ENCODE measurements around the gene NKX2-2. TPM values are rescaled to one million over a fixed set of nuclear protein-coding genes. Genes with fewer than 3 reads are reported as not detected.
A peak's percentile ranks its signal among the peaks of the same experiment; 100 is the strongest.
"Not testable (repeated sequence)": the region's sequence is repeated elsewhere in the genome, so short reads cannot be mapped to it uniquely, and the experiment has no call there.

NKX2-2 gene
- total RNA-seq, 2 experiments from 2014 or later: not detected

GRCh38 chr20:21505810-21506530, 7.9 kb downstream of the NKX2-2 start:
- Mint-ChIP-seq H3K9me3 (no peaks in the 10 kb centered on the region), H3K27me3 (peaks cover 61% of the 10 kb centered on the region), H3K27ac (no peak overlapping the region), H3K4me3 (peak overlapping the region; percentile 68), H3K4me1 (peaks cover 22% of the 10 kb centered on the region), H3K36me3 (no peaks in the 10 kb centered on the region)
- peak; percentile 81 for DNase-seq

DNA sequence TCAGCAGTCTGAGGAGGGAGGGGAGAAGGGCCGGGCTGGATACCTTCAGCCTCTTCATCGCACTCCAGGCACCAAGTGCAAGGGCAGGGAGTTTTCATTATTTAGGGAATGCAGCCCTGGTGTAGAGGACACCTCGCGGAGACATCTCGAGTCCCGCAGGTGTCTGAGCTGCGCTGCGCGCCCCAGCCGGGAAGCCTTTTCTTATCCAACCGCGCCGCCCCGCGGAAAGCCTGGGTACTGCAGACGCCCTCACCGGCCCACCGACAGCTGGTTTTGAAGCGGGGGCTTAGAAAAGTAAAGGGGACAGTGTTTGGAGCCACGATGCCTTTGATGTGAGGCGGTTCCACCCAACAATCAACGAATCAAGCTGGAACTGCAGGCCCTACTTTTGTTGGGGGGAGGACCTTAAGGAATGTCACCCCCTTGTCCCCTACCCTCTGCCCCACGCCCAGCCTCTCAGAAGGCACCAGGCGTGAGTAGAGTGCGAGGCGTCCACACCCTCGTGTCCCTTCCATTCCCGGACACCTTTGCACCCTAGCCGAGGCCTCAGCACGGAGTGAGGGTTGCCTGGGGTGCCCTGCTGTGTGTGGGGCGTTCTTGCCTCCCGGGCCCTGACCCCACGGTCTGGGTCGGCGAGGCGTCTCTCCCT, 8.6 kb downstream of the NKX2-2 start:
- H3K4me1 Mint-ChIP-seq: peaks cover 20% of the 10 kb centered on the region
- peak; percentile 80 for DNase-seq
- peaks cover 56% of the 10 kb centered on the region for H3K27me3 Mint-ChIP-seq
- H3K27ac Mint-ChIP-seq: no peak overlapping the region
- H3K36me3 Mint-ChIP-seq: no peaks in the 10 kb centered on the region
- no peaks in the 10 kb centered on the region for H3K9me3 Mint-ChIP-seq
- peak overlapping the region; percentile 37 for H3K4me3 Mint-ChIP-seq

DNA sequence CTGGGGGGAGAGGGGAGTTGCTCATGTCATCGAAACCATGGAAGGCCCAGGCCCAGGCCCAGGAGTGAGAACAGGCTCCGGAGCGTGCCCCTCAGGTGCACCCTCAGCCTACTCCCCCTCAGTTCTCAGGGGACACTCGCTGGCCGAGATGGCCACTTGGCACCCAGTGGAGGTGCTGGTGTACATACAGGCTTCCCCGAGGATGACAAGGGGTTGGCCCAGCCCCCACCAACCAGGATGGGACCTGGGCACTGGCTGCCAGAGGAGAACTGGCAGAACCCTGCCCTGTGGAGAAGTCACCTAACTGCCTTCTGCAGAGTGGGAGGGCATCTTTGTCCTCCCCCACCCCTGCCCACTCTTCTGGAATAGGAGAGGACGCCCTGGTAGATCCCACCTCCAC, 9.5 kb downstream of the NKX2-2 start:
- no peak overlapping the region for H3K4me3 Mint-ChIP-seq
- no peaks in the 10 kb centered on the region for H3K36me3 Mint-ChIP-seq
- H3K27me3 Mint-ChIP-seq: peaks cover 46% of the 10 kb centered on the region
- H3K4me1 Mint-ChIP-seq: peaks cover 19% of the 10 kb centered on the region
- no peak overlapping the region for H3K27ac Mint-ChIP-seq
- DNase-seq: no peak
- H3K9me3 Mint-ChIP-seq: no peaks in the 10 kb centered on the region

DNA sequence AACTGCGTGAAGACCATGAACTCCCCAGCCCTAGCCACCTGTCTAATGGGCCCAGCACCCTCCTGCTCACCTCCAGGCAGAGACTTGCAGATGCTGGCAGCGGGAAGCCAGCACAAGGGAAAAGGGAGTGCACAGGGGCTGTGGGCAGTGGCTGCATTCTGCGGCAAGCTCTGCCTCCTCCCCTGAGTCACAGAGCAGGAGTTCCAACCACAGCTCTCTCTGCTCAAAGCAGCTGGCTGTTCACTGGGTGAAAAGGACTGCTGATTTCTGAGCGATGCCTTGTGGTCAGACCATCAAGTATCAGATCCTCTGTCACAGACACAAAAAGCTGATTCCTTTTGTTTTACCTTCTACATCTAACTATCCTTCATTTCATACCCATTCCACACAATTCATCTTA, 10.5 kb downstream of the NKX2-2 start:
- Mint-ChIP-seq H3K9me3 (no peaks in the 10 kb centered on the region), H3K36me3 (no peaks in the 10 kb centered on the region), H3K4me3 (no peak overlapping the region), H3K27me3 (peaks cover 42% of the 10 kb centered on the region), H3K4me1 (peaks cover 18% of the 10 kb centered on the region), H3K27ac (no peak overlapping the region)
- DNase-seq: no peak

DNA sequence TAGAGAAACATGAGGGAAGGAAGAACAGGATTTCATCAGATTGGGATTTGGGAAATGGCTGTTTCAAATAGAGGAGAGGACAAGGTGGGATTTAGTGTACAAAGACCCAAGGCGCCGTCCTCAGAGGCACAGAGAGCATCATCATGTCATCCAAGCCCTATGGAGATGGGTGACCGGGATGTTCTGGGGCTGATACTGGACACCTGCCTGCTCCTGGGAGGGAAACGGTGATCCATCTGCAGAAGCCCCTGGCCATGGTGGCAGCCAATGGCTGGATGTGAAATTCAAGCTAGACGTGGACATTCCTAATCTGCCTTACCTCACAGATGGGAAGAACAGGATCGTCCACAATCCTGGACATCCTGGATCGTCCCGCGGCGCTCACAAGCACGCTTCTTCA, 12.7 kb downstream of the NKX2-2 start:
- Mint-ChIP-seq H3K4me3 (no peak overlapping the region), H3K27me3 (peaks cover 34% of the 10 kb centered on the region), H3K27ac (no peak overlapping the region), H3K9me3 (no peaks in the 10 kb centered on the region), H3K4me1 (peaks cover 5% of the 10 kb centered on the region), H3K36me3 (no peaks in the 10 kb centered on the region)
- no peak for DNase-seq

GRCh38 chr20:21500599-21500998, 13.3 kb downstream of the NKX2-2 start:
- Mint-ChIP-seq H3K9me3 (no peaks in the 10 kb centered on the region), H3K4me3 (no peak overlapping the region), H3K27ac (no peak overlapping the region), H3K36me3 (no peaks in the 10 kb centered on the region), H3K4me1 (peaks cover 5% of the 10 kb centered on the region), H3K27me3 (peaks cover 34% of the 10 kb centered on the region)
- no peak for DNase-seq

DNA sequence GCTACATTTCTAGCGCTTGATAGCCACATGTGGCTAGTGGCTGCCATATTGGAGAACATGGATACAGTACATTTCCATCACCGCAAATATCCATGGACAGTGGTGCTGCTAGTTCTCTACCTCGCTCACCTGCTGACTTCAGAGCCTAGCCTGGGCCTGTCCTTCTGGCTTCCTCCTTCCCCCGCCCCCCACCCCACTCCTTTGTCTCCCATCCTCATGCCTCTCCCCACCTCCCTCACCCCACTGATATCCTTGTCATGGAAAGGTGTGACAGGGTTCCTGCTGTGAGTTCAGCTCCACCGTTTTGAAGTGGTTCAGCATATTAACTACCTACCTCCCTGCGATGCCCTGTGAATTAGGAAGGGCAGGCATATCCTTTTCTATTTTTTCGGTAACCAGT, 14.2 kb downstream of the NKX2-2 start:
- Mint-ChIP-seq H3K4me1 (peaks cover 3% of the 10 kb centered on the region), H3K27ac (no peak overlapping the region), H3K9me3 (no peaks in the 10 kb centered on the region), H3K27me3 (peaks cover 26% of the 10 kb centered on the region), H3K4me3 (no peak overlapping the region), H3K36me3 (no peaks in the 10 kb centered on the region)
- DNase-seq: no peak

- no peaks in the 10 kb centered on the region for H3K9me3 Mint-ChIP-seq
- H3K36me3 Mint-ChIP-seq: no peaks in the 10 kb centered on the region
- H3K27me3 Mint-ChIP-seq: peaks cover 26% of the 10 kb centered on the region
- no peak overlapping the region for H3K4me3 Mint-ChIP-seq
- H3K4me1 Mint-ChIP-seq: peaks cover 3% of the 10 kb centered on the region
- DNase-seq: no peak
- H3K27ac Mint-ChIP-seq: no peak overlapping the region
Measured at GRCh38 chr20:21498635-21499034, 15.2 kb downstream of the NKX2-2 start.

DNA sequence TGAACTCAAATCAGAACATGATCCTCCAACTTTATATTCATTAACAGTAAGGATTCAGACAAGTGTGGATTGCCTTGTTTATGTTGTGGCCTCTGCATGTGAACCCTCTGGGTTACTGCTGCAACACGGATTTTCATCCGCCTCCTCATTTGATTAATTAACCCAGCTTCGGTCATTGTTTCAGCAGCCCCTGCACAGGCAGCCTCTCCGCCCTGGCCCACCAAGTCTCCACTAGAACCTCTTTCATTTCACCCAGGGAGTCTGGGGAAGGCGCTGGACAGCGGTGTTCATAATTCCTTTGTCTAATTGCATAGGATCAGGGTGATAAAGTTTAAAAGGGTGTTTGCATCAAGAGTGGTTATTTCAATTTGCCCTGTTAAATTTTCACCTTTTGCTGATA, 15.7 kb downstream of the NKX2-2 start:
- no peaks in the 10 kb centered on the region for H3K4me1 Mint-ChIP-seq
- no peaks in the 10 kb centered on the region for H3K36me3 Mint-ChIP-seq
- H3K27me3 Mint-ChIP-seq: peaks cover 26% of the 10 kb centered on the region
- H3K9me3 Mint-ChIP-seq: no peaks in the 10 kb centered on the region
- no peak overlapping the region for H3K27ac Mint-ChIP-seq
- no peak overlapping the region for H3K4me3 Mint-ChIP-seq
- DNase-seq: no peak

GRCh38 chr20:21496452-21496851, 17.4 kb downstream of the NKX2-2 start:
- H3K36me3 Mint-ChIP-seq: no peaks in the 10 kb centered on the region
- H3K9me3 Mint-ChIP-seq: no peaks in the 10 kb centered on the region
- DNase-seq: no peak
- H3K27ac Mint-ChIP-seq: no peak overlapping the region
- no peak overlapping the region for H3K4me3 Mint-ChIP-seq
- H3K4me1 Mint-ChIP-seq: no peaks in the 10 kb centered on the region
- H3K27me3 Mint-ChIP-seq: peaks cover 37% of the 10 kb centered on the region

- Mint-ChIP-seq H3K27ac (no peak overlapping the region), H3K4me3 (no peak overlapping the region)
Measured at GRCh38 chr20:21493049-21493448, 20.8 kb downstream of the NKX2-2 start.

GRCh38 chr20:21490105-21490504, 23.8 kb downstream of the NKX2-2 start:
- Mint-ChIP-seq H3K4me3 (no peak overlapping the region), H3K27me3 (peaks cover 53% of the 10 kb centered on the region), H3K27ac (no peak overlapping the region), H3K4me1 (no peaks in the 10 kb centered on the region), H3K9me3 (peaks cover 4% of the 10 kb centered on the region), H3K36me3 (no peaks in the 10 kb centered on the region)
- no peak for DNase-seq

More at GRCh38 chr20:21493049-21493448, 20.8 kb downstream of the NKX2-2 start:
- H3K27me3 Mint-ChIP-seq: peaks cover 57% of the 10 kb centered on the region
- no peak for DNase-seq
- H3K4me1 Mint-ChIP-seq: no peaks in the 10 kb centered on the region
- no peaks in the 10 kb centered on the region for H3K9me3 Mint-ChIP-seq
- H3K36me3 Mint-ChIP-seq: no peaks in the 10 kb centered on the region

GRCh38 chr20:21480144-21480543, 33.7 kb downstream of the NKX2-2 start:
- not testable (repeated sequence) for H3K4me1 Mint-ChIP-seq

DNA sequence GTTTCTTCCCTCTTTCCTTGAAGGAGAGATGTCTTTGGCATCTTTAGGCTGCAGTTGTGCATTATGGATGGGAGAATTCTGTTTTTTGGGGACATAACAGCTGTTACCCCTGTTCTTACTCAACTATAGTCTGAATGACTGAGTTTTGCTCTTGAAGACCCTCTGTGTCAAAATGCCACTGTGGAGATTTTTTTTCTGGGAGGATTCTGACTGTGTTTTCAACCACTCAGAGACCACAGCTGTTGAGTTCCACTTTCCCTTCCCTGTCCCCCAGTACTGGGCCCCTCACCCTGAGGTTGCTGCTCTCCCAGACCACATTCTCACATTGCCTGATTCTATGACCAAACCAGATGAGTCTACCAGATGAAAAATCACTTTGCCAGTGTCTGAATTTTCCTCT, 48.1 kb downstream of the NKX2-2 start:
- peaks cover 6% of the 10 kb centered on the region for H3K9me3 Mint-ChIP-seq
- H3K4me1 Mint-ChIP-seq: no peaks in the 10 kb centered on the region
- H3K27ac Mint-ChIP-seq: no peak overlapping the region
- peaks cover 7% of the 10 kb centered on the region for H3K27me3 Mint-ChIP-seq
- DNase-seq: no peak
- H3K4me3 Mint-ChIP-seq: no peak overlapping the region
- no peaks in the 10 kb centered on the region for H3K36me3 Mint-ChIP-seq

More at GRCh38 chr20:21480144-21480543, 33.7 kb downstream of the NKX2-2 start:
- not testable (repeated sequence) for H3K9me3 Mint-ChIP-seq, H3K36me3 Mint-ChIP-seq, H3K27ac Mint-ChIP-seq, H3K4me3 Mint-ChIP-seq, DNase-seq
- peaks cover 51% of the 10 kb centered on the region for H3K27me3 Mint-ChIP-seq

DNA sequence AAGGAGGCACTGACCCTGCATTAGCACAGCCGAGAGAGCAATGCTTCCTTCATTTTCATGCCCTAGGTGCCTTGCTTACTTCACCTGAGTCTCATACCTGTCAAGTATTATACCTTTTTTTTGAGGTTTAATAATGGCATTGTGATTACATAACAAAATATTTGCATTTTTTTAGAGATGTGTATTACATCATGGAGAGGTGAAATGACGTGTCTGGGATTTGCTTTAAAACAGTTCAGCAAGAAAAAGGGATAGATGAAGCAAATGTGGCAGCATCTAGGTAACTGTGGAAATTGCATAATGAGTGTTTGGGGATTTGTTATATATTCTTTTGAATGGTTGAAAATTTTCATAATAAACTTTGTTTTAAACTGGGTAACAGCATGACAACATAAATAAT, 48.9 kb downstream of the NKX2-2 start:
- DNase-seq: no peak
- no peak overlapping the region for H3K27ac Mint-ChIP-seq
- H3K36me3 Mint-ChIP-seq: no peaks in the 10 kb centered on the region
- no peaks in the 10 kb centered on the region for H3K4me1 Mint-ChIP-seq
- H3K27me3 Mint-ChIP-seq: peaks cover 8% of the 10 kb centered on the region
- H3K9me3 Mint-ChIP-seq: peaks cover 6% of the 10 kb centered on the region
- H3K4me3 Mint-ChIP-seq: no peak overlapping the region
